Activated CD4-positive, alpha-beta T cell treated with anti-CD3 and anti-CD28 coated beads, Interleukin-2, amount 50 U/mL, for 1 hour (primary cell): Measurements from ENCODE around the gene SRRM1.
A peak's percentile ranks its signal among the peaks of the same experiment; 100 is the strongest.
"Not testable (repeated sequence)": the region's sequence is repeated elsewhere in the genome, so short reads cannot be mapped to it uniquely, and the experiment has no call there.

Experiments
- DNase-seq: peaks from one replicate; pipeline ENCODE4 v3.0.0-alpha.2; 2020

SRRM1 gene

DNA sequence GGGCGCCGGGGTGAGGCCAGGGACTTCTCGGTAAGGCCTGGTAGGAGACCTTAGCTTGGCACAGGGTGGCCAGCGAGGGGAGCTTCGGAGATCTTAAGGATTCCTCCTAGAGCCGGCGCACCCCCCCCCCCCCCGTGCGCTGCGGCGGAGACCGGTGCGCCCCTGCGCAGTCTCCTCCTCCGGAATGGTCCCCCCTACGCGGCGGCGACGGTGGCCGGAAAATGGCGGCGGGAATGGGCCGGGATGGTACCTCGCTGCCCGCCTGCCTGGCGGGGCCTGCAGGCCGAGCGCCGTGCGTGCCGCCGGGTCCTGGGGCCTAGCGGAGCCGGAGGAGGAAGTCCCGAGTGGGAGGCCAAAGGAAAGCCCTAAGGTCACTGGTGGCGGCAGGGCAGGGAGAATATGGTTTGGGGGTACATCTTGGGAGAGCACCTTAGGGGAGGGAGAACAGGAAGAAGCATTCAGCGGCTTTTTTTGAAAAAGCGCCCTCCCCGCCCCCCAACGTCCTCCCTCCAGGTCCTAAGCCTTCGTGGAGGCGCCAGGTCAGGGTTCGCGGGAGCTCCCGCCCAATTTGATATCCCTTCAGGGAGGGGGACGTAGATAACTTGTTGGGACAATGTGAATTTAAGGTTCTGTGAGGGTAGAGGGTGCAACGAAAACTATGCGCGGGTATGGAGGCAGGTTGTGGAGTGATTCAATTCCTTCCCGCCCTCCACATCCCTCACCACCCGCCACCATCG lies 429 bp downstream of the SRRM1 start:
- DNase-seq: no peak

DNA sequence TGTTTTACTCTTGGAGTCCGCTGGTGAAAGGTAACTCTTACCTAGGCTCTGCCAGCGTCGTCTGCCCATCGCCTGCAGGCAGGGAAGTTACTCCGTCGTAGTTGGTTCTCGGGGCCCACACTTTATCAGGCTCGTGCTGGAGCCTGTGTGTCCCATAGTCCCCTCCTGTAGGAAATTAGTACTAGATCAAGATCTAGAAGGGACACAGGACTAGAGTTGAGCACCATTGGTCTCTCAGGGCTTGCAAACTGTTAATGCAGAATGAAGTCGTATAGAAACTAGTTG lies 940 bp downstream of the SRRM1 start:
- DNase-seq: no peak

- no peak for DNase-seq
Observed at GRCh38 chr1:24648919-24649318, 5.8 kb downstream of the SRRM1 start.

GRCh38 chr1:24652382-24652781 lies 9.3 kb downstream of the SRRM1 start:
- DNase-seq: no peak

- no peak for DNase-seq
Observed at GRCh38 chr1:24654010-24654409, 10.9 kb downstream of the SRRM1 start.

- no peak for DNase-seq
Observed at GRCh38 chr1:24656046-24656445, 12.9 kb downstream of the SRRM1 start.

DNA sequence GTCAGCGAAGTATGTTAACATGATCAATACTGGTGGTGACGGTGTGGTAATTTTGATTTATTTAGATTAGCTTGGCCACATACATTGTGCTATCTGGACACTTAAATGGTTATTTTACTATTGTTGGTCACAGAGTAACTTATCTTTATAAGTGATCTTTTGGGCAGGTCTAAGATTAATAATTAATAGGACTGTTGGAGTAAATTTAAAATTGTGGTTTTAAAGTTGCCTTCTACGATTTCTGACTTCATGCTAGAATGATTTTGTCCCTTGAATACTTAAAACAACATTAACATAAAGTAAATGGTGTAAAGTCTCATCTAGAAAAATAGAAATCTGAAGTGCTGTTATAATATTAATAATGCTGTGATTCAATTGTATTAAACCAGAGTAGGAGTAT lies 14.7 kb downstream of the SRRM1 start:
- DNase-seq: no peak

GRCh38 chr1:24659166-24659904 lies 16.2 kb downstream of the SRRM1 start:
- no peak for DNase-seq

GRCh38 chr1:24659993-24660665 lies 17.0 kb downstream of the SRRM1 start:
- DNase-seq: no peak

- no peak for DNase-seq
Observed at GRCh38 chr1:24664507-24665033, 21.5 kb downstream of the SRRM1 start.

- DNase-seq: no peak
Observed at GRCh38 chr1:24666794-24667193, 23.7 kb downstream of the SRRM1 start.

DNA sequence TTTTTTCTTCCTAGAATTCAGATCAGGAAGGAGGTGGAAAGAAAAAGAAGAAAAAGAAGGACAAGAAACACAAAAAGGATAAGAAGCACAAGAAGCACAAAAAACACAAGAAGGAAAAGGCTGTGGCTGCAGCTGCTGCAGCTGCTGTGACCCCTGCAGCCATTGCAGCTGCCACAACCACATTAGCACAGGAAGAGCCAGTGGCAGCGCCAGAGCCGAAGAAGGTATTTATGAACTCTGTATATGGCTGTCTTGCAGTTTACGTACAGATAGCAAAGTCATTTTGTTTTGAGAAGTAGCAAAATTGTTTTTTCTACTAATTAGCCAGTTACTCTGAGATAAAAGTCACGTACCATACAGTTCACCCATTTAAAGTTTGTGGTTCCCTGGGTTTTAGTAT lies 28.3 kb downstream of the SRRM1 start:
- DNase-seq: not testable (repeated sequence)

GRCh38 chr1:24672686-24673085 lies 29.6 kb downstream of the SRRM1 start:
- DNase-seq: not testable (repeated sequence)

- DNase-seq: no peak
Observed at GRCh38 chr1:24673341-24673740, 30.2 kb downstream of the SRRM1 start.

DNA sequence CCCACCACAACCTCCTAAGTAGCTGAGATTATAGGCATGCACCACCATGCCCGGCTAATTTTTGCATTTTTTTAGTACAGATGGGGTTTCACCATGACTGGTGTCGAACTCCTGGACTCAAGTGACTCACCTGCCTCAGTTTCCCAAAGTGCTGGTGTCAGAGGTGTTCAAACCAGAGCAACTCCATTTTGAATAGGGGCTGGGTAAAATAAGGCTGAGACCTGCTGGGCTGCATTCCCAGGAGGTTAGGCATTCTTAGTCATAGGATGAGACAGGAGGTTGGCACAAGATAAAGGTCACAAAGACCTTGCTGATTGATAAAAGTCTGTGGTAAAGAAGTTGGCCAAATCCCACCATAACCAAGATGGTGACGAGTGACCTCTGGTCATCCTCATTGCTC lies 35.3 kb downstream of the SRRM1 start:
- DNase-seq: not testable (repeated sequence)

GRCh38 chr1:24679725-24680124 lies 36.6 kb downstream of the SRRM1 start:
- no peak for DNase-seq

GRCh38 chr1:24683713-24684162 lies 40.6 kb downstream of the SRRM1 start:
- no peak for DNase-seq

GRCh38 chr1:24688033-24688432 lies 44.9 kb downstream of the SRRM1 start:
- no peak for DNase-seq

- DNase-seq: peak; percentile 52
Observed at GRCh38 chr1:24688621-24689195, 45.6 kb downstream of the SRRM1 start.

DNA sequence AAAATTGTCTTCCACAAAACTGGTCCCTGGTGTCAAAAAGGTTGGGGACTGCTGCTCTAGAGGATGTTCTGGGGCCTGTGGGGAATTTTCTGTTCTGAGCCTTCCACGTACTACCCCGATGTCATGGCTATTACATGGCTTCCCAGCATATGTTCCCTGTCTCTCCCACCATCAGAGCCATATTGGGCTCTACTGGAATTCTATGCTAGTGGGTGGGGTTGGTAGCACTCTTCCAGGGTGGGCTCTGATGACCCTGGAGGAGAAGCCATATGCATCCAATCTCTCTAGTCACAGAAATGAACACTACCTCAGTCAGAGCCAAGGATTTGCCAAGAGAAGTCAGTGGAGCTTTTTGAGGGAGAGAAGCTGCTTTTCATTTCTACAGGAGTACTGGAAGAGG lies 47.9 kb downstream of the SRRM1 start:
- DNase-seq: no peak

DNA sequence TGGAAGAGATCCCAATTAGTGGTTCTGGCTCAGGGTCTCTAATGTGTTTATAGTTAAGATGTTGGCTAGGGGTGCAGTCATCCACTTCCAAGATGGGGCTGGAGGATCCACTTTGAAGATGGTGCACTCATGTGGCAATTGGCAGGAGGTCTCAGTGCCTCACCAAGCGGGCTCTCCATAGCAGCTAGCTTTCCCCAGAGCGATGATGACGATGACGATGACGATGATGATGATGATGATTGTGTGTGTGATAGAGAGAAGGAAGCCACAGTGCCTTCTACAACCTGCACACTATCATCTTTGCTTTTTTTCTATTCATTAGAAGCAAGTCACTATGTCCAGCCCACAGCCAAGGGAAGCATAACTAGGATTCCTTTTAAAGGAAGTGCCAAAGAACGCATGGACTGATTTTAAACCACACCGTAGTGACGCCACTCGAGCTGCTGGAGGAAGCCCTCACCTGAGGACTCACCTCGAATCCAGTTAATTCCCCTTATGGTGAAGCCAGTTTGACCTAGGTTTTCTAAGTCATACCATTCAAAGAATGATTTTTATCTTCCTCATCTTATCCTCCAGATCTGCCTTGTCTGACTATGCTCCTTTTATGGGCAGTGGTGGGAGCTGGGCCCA lies 49.4 kb downstream of the SRRM1 start:
- no peak for DNase-seq

DNA sequence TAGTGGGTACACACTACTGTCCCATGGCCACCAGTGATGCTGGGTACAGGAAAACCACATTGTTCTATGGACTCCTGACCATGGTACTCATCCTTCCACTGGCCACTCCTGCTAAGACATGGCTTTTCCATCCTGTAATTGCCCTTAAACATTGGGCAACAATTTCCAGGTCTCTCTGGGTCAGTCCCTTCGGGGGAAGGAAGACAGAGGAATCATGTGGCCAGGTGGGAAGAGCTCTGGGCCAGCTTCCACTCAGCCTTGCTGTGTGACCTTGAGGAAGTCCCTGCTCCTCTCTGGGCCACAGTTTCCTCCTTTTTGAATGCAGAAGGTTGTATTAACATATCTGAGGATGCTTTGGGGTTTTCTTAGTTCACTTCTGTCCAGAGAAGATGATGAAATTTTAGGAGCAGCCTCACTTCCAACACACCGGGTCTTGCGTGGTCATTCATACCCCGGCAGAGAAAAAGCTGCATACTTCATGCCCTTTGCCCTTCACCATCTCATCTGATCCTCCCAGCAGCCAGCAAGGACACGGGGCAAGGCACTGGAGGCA lies 50.8 kb downstream of the SRRM1 start:
- DNase-seq: no peak

- DNase-seq: no peak
Observed at GRCh38 chr1:24694380-24694843, 51.3 kb downstream of the SRRM1 start.
